Stomach (tissue), 9 donors: ENCODE measurements around the gene KAT14. TPM values are rescaled to one million over a fixed set of nuclear protein-coding genes. Genes with fewer than 3 reads are reported as not detected.
"Not testable (repeated sequence)": the region's sequence is repeated elsewhere in the genome, so short reads cannot be mapped to it uniquely, and the experiment has no call there.

ENCODE experiments used
- DNase-seq, 2 donors: peaks; one replicate each; pipeline versions ENCODE4 v3.0.0 to v3.0.0-alpha.2; 2013 to 2019
- H3K27ac ChIP-seq, 5 donors: fragments of 200-600 bp in 4 of 5; sonication (generic) in 4 of 5; one replicate each; pipeline ENCODE4 v1.5.1; 2013 to 2019; ENCODE audit warnings: mild to moderate bottlenecking in 1 of 5, moderate library complexity in 1 of 5
- H3K27me3 ChIP-seq, 3 donors: fragments of 200-600 bp; sonication (generic); one replicate each; pipeline ENCODE4 v1.5.1; 2017 to 2019; ENCODE audit warnings: mixed run types in 1 of 3
- H3K36me3 ChIP-seq, 4 donors: fragments of 200-600 bp; sonication (generic); 1 replicate in 3 of 4; 2 replicates in 1 of 4; pipeline ENCODE4 v1.5.1; 2016 to 2019
- H3K4me1 ChIP-seq, 4 donors: fragments of 200-600 bp; sonication (generic); one replicate each; pipeline ENCODE4 v1.5.1; 2016 to 2019
- H3K4me3 ChIP-seq, 4 donors: fragments of 200-600 bp; sonication (generic) in 3 of 4; one replicate each; pipeline ENCODE4 v1.5.1; 2016 to 2019; ENCODE audit warnings: mild to moderate bottlenecking in 1 of 4
- H3K9me3 ChIP-seq, 4 donors: fragments of 200-600 bp; sonication (generic); one replicate each; pipeline ENCODE4 v1.5.1; 2016 to 2019
- CTCF ChIP-seq, 7 experiments: fragments of 450-650 bp in 4 of 7; fragments of 200-600 bp in 3 of 7; sonication (generic) in 3 of 7; IDR thresholded peaks; one replicate each; pipeline ENCODE4 v1.5.1; 2016 to 2019; ENCODE audit warnings: antibody characterized with exemption in 7 of 7, control low read depth in 2 of 7, mild to moderate bottlenecking in 1 of 7
- EP300 ChIP-seq: sonication (generic); formaldehyde crosslinking; IDR thresholded peaks from one replicate; pipeline ENCODE4 v1.6.1; 2017; ENCODE audit warnings: antibody characterized with exemption
- POLR2A ChIP-seq, 4 donors: fragments of 450-650 bp; IDR thresholded peaks; one replicate each; pipeline ENCODE4 v1.6.1; 2016; ENCODE audit warnings: antibody characterized with exemption in 4 of 4, control low read depth in 2 of 4, mild to moderate bottlenecking in 1 of 4, moderate library complexity in 1 of 4
- POLR2AphosphoS5 ChIP-seq, 3 donors: sonication (generic); formaldehyde crosslinking; IDR thresholded peaks; one replicate each; pipeline ENCODE4 v1.6.1; 2016; ENCODE audit warnings: antibody characterized with exemption in 3 of 3
- WGBS, 5 donors: extraction: QIAGEN DNeasy Blood & Tissue Kit in 3 of 5; methylation state at CpG; one replicate each; pipeline versions ENCODE4 v1.1.5 to v1.1.7; 2013 to 2018; 5-methylcytosine and 5-hydroxymethylcytosine counted together
- intact Hi-C: fragments of 100-400 bp; cut with DNase I; formaldehyde crosslinking; loops from one replicate; pipeline ENCODE4 v1.15.1; 2023; ENCODE audit warnings: low total_unique reads
- polyA plus RNA-seq, 3 donors: library from polyadenylated mRNA; stranded (reverse); fragments of 200-250 nt; gene quantifications; one replicate each; pipeline ENCODE4 v1.2.3, GENCODE V29; 2013
- total RNA-seq, 5 donors: library from RNA; depleted of rRNA; stranded (reverse); fragments of >200 nt; gene quantifications; one replicate each; pipeline versions ENCODE4 v1.1.0 to v1.2.3, GENCODE V29; 2014 to 2016
- donor health status: healthy with polysubstance abuse.
- donor health status: Bipolar disorder and iron deficiency.
- donor health status: healthy.

The KAT14 gene
- total and polyA plus RNA-seq, 8 donors: 0.58 to 35.5 (median 10.9) TPM

GRCh38 chr20:18091623-18092022 is 46.0 kb upstream of the KAT14 start:
- no peaks in the 10 kb centered on the region for H3K36me3 ChIP-seq
- 37 to 60% (median 43%) methylated on average over 7 of the region's 7 CpGs for WGBS, 5 donors
- H3K27ac ChIP-seq: peak overlapping the region in 4 of 5 donors; percentile 32 to 77 (median 56)
- H3K9me3 ChIP-seq: no peaks in the 10 kb centered on the region
- DNase-seq: peak; percentile 28 to 41
- H3K4me1 ChIP-seq: peaks cover 0 to 7% (median 2%) of the 10 kb centered on the region in 4 donors
- H3K4me3 ChIP-seq: no peak overlapping the region
- peaks cover 0 to 20% (median 0%) of the 10 kb centered on the region in 3 donors for H3K27me3 ChIP-seq
- peak in 1 of 3 donors; percentile 7 for TF ChIP-seq POLR2AphosphoS5 (IDR thresholded peaks at IDR 0.05)
- TF ChIP-seq POLR2A (IDR thresholded peaks at IDR 0.05): no peak
- intact Hi-C loops: no loop called here

GRCh38 chr20:18092890-18093289 is 44.8 kb upstream of the KAT14 start:
- DNase-seq: no peak
- intact Hi-C loops: no loop called here
- Histone ChIP-seq H3K9me3 (no peaks in the 10 kb centered on the region), H3K27me3 (peaks cover 0 to 20% (median 0%) of the 10 kb centered on the region in 3 donors), H3K36me3 (no peaks in the 10 kb centered on the region), H3K27ac (peak overlapping the region in 2 of 5 donors; percentile 32 to 77), H3K4me1 (peaks cover 0 to 7% (median 2%) of the 10 kb centered on the region in 4 donors), H3K4me3 (no peak overlapping the region)
- 74 to 92% (median 90%) methylated on average over 8 of the region's 8 CpGs for WGBS, 5 donors
- no peak for TF ChIP-seq EP300
- no peak for TF ChIP-seq CTCF (IDR thresholded peaks at IDR 0.05)
- TF ChIP-seq POLR2AphosphoS5 (IDR thresholded peaks at IDR 0.05): no peak
- TF ChIP-seq POLR2A (IDR thresholded peaks at IDR 0.05): no peak

GRCh38 chr20:18093388-18093787 is 44.3 kb upstream of the KAT14 start:
- Histone ChIP-seq H3K27me3 (peaks cover 0 to 15% (median 0%) of the 10 kb centered on the region in 3 donors), H3K36me3 (no peaks in the 10 kb centered on the region), H3K27ac (no peak overlapping the region), H3K4me3 (no peak overlapping the region), H3K4me1 (peaks cover 0 to 7% (median 2%) of the 10 kb centered on the region in 4 donors), H3K9me3 (no peaks in the 10 kb centered on the region)
- TF ChIP-seq POLR2A (IDR thresholded peaks at IDR 0.05) (no peak), EP300 (no peak), CTCF (IDR thresholded peaks at IDR 0.05) (no peak), POLR2AphosphoS5 (IDR thresholded peaks at IDR 0.05) (no peak)
- 72 to 88% (median 85%) methylated on average over 10 of the region's 10 CpGs for WGBS, 5 donors
- DNase-seq: no peak
- intact Hi-C loops: no loop called here

- 43 to 66% (median 59%) methylated on average over 5 of the region's 5 CpGs for WGBS, 5 donors
- no peaks in the 10 kb centered on the region for H3K36me3 ChIP-seq
- TF ChIP-seq POLR2AphosphoS5 (IDR thresholded peaks at IDR 0.05) (no peak), CTCF (IDR thresholded peaks at IDR 0.05) (no peak), EP300 (no peak), POLR2A (IDR thresholded peaks at IDR 0.05) (no peak)
- H3K4me3 ChIP-seq: no peak overlapping the region
- peaks cover 0 to 7% (median 2%) of the 10 kb centered on the region in 4 donors for H3K4me1 ChIP-seq
- no peak overlapping the region for H3K27ac ChIP-seq
- DNase-seq: no peak
- intact Hi-C loops: no loop called here
- H3K27me3 ChIP-seq: peaks cover 0 to 8% (median 0%) of the 10 kb centered on the region in 3 donors
- H3K9me3 ChIP-seq: no peaks in the 10 kb centered on the region
Observed at GRCh38 chr20:18094191-18094590, 43.5 kb upstream of the KAT14 start.

GRCh38 chr20:18100569-18100968 is 37.1 kb upstream of the KAT14 start:
- H3K4me3 ChIP-seq, DNase-seq, H3K27me3 ChIP-seq, intact Hi-C loops, H3K36me3 ChIP-seq, H3K27ac ChIP-seq, H3K9me3 ChIP-seq: not testable (repeated sequence)
- peaks cover 0 to 26% (median 17%) of the 10 kb centered on the region in 4 donors for H3K4me1 ChIP-seq
- 93 to 98% (median 97%) methylated on average over 11 of the region's 11 CpGs for WGBS, 5 donors
